Brain microvascular endothelial cell (primary cell): ENCODE measurements around the gene ADARB1.
A peak's percentile ranks its signal among the peaks of the same experiment; 100 is the strongest.

Source experiments
- DNase-seq: peaks from one replicate; pipeline ENCODE4 v3.0.0-alpha.2; 2020
- H3K27ac ChIP-seq: fragments of 250-450 bp; sonication (Bioruptor Pico); 2 replicates; pipeline ENCODE4 v1.5.1; 2020; ENCODE audit warnings: mild to moderate bottlenecking, moderate library complexity
- H3K27me3 ChIP-seq: fragments of 250-450 bp; sonication (Bioruptor Pico); replicated peaks from 2 replicates; pipeline ENCODE4 v1.5.1; 2020; ENCODE audit warnings: mild to moderate bottlenecking
- H3K36me3 ChIP-seq: fragments of 250-450 bp; sonication (Bioruptor Pico); replicated peaks from 2 replicates; pipeline ENCODE4 v1.5.1; 2020; ENCODE audit warnings: mild to moderate bottlenecking
- H3K4me3 ChIP-seq: 2 replicates; pipeline ENCODE4 v1.5.1; 2011; ENCODE audit warnings: low read depth, mild to moderate bottlenecking, control low read depth, low read length, moderate library complexity
- in situ Hi-C: cut with HindIII; loops from 2 replicates; pipeline ENCODE4 v1.10.0; 2017; ENCODE audit warnings: low sequenced_read_pairs, low pct_ligation_motif_present
- TF ChIP-seq, protein P1 (sequence below): IDR thresholded peaks from 2 replicates; pipeline ENCODE4 v1.5.1; 2011; ENCODE audit warnings: low read depth, mild to moderate bottlenecking, moderate library complexity, low read length, control low read depth, inconsistent platforms; ENCODE audit errors: missing control alignments

ADARB1 gene

DNA sequence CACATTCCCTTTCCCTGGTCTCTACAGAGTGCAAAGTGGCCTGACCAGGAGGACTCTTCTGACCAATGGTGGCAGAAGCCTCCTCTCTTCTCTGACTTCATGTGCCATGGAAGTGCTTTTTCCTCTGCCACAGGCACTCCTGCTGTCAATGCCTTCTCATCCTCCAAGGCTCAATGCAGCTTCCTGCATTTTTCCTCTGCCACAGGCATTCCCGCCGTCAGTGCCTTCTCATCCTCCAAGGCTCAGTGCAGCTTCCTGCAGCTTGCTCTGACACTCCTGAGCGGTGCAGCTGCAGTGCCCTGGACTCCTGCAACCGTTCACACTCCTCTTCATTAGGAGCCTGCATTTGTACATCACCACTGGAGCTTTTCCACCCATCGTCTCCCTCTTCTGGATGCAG is 4.7 kb upstream of the ADARB1 start:
- no peak for DNase-seq
- Histone ChIP-seq H3K36me3 (no peaks in the 10 kb centered on the region), H3K4me3 (no peak overlapping the region), H3K27me3 (no peaks in the 10 kb centered on the region), H3K27ac (no peak overlapping the region)
- TF ChIP-seq, protein P1, sequence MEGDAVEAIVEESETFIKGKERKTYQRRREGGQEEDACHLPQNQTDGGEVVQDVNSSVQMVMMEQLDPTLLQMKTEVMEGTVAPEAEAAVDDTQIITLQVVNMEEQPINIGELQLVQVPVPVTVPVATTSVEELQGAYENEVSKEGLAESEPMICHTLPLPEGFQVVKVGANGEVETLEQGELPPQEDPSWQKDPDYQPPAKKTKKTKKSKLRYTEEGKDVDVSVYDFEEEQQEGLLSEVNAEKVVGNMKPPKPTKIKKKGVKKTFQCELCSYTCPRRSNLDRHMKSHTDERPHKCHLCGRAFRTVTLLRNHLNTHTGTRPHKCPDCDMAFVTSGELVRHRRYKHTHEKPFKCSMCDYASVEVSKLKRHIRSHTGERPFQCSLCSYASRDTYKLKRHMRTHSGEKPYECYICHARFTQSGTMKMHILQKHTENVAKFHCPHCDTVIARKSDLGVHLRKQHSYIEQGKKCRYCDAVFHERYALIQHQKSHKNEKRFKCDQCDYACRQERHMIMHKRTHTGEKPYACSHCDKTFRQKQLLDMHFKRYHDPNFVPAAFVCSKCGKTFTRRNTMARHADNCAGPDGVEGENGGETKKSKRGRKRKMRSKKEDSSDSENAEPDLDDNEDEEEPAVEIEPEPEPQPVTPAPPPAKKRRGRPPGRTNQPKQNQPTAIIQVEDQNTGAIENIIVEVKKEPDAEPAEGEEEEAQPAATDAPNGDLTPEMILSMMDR = no peak
- in situ Hi-C loops = no loop called here

DNA sequence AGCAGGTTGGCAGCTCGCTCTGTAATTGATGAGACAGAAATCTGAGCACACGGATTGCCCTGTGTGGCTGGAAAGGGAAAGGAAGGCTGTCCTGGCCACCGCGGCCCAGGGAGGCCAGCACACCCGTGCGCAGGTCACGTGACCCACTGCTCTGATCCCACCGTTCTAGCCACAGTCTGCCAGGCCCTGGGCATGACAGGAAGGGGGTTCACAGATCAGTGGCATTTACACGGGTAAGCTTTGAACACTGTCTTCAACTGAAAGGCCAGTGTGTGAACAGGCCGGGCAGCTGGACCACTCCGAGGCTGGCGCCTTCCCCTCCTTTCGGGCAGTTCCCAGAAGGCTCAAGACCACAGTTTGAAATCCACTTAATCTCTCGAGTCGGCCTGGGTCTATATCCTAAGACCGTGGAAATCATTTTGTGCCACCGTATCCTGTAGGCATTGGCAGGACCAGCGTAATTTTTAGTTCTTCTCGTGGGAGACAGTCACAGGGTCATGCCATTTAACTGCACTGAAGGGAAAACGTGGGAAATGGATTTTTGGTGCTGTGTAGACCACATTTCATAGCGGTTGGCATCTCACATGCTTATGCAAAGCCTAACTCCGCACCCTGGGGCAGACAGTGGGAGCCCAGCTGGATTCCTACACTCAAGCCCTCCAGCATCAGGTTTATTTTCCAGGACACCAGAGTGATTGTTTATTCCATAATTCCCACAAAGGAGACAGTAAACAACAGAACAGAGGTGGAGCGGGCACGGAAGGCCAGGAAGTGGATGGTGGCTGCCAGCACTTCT is 3.1 kb upstream of the ADARB1 start:
- no peak overlapping the region for H3K4me3 ChIP-seq
- TF ChIP-seq, protein P1 = no peak

DNA sequence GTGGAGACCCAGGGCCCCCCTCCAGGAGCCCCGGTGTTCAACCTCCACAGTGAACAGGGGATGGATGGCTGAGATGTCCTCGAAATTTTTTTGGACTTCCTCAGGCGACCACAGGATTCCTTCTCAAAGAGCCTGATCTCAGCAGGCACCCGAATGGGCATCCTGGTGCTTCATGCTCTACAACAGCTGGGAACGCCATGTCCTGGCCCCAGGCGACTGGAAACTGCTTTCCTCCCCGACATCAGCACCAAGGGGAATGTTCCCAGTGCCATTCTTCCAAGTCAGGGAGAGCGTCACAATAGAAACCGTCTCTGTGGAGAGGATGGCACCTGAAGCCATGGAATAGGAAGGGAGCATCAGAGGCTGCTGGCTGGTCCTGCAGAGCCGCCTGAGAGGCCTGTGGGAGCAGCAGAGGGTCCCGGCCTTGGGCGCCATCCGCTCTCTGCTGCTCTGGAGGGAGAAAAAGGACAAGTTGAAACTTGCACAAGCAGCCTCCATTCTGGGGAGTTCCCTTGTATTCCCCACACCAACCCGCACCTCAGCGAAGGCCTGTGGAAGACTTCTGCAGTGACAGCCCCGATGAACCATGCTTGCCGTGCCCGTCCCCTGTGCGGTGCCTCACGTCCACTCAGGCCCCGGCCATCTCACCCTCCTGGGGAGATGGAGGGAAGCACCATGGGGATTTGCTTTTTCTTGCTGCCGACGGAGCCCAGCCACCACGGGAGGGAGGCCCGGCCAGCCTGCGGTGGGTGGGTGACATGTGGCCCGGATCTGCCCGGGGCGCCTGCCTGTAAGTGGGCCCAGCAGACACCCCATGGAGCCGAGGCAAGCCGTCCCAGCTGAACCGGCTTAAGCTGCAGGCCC is 2.3 kb upstream of the ADARB1 start:
- Histone ChIP-seq H3K4me3 (no peak overlapping the region), H3K27ac (no peak overlapping the region), H3K36me3 (no peaks in the 10 kb centered on the region), H3K27me3 (no peaks in the 10 kb centered on the region)
- in situ Hi-C loops = no loop called here
- no peak for DNase-seq
- TF ChIP-seq, protein P1 = no peak

More for the DNA sequence above, 3.1 kb upstream of the ADARB1 start:
- in situ Hi-C loops = no loop called here
- Histone ChIP-seq H3K27me3 (no peaks in the 10 kb centered on the region), H3K36me3 (no peaks in the 10 kb centered on the region), H3K27ac (no peak overlapping the region)
- DNase-seq = no peak

DNA sequence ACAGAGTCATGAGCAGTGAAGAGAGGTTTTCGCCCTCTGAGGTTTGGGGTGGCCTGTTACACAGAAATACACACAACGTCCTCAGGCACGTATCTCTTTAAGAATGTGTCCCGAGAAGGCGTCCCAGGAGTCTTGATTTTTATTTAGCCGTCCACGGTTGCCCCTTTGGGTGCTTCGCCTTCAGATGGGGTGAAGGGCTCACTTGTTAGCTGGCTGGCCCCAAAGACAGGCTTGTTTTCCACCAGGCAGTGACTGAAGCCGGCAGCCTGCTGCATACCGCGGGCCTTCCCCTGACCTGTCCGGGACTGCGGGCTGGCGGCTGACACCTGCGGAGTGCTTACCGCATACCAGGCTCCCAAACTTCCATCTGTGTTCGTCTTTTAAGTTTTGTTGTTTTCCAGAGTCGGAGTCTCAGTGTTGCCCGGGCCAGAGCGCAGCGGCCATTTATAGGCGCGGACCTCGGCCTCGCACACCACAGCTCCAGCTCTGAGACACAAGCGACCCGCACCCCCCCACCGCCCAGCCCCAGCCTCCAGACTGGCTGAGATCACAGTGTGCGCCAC is 1.6 kb upstream of the ADARB1 start:
- Histone ChIP-seq H3K4me3 (no peak overlapping the region), H3K27me3 (no peaks in the 10 kb centered on the region), H3K27ac (no peak overlapping the region), H3K36me3 (no peaks in the 10 kb centered on the region)
- no peak for DNase-seq
- TF ChIP-seq, protein P1 = no peak
- in situ Hi-C loops = no loop called here

DNA sequence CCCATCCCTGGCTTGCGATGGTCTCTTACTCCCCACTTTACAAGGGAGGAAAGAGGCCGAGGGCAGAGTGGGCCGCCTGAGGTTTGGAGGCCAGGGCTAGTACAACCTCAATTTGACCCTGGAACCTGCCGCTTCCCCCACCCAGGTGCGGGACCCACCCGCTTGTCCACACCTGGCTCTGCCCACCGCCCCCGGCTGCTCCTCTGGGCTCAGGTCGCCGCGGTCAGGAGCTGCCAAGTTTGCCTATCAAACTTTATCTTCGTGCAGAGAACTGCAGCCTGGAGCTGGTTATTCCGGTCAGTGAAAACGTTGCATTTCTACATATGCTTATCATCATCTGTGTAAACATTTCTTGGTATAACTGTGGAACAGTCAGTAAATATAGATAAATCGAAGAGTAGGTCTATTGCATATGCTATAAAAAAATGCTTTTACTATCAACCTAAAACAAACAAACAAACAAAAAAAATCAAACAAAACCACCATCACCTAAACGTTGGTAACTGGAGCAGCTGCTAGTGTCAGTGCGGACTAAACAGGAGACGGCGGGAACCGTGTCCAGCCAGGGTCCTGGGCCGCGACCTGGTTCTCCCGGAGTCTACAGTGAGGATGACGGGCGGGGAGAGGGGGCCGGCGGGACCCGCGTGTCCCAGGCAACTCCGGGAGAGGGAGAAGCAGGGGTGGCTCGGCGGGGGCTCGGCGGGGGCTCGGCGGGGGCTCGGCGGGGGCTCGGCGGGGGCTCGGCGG is 906 bp upstream of the ADARB1 start:
- Histone ChIP-seq H3K27me3 (no peaks in the 10 kb centered on the region), H3K27ac (peak overlapping the region; percentile 40), H3K4me3 (peak overlapping the region; percentile 72), H3K36me3 (no peaks in the 10 kb centered on the region)
- TF ChIP-seq, protein P1 = no peak
- in situ Hi-C loops = no loop called here
- peak; percentile 39 for DNase-seq
